ENCODE results near the gene PCDHGA12.
"Not testable (repeated sequence)": the region's sequence is repeated elsewhere in the genome, so short reads cannot be mapped to it uniquely, and the experiment has no call there.

PCDHGA12 gene

GRCh38 chr5:141430332-141431113, at the start of gene PCDHGA12:
TSS of gene PCDHGA12 (plus strand) at chr5:141430507. CDS start at chr5:141430760, 253 bp downstream.
- DNase-seq, result no peak

GRCh38 chr5:141382469-141383294, 47.6 kb upstream of the PCDHGA12 start, which contains the start of gene PCDHGA7:
TSS of gene PCDHGA7 (plus strand) at chr5:141382742. CDS start at chr5:141382900, 158 bp downstream.
- no peak for DNase-seq

- DNase-seq, result no peak
Measured at GRCh38 chr5:141383345-141383744, 47.0 kb upstream of the PCDHGA12 start.

- DNase-seq, result no peak
Measured at GRCh38 chr5:141384471-141385267, 45.6 kb upstream of the PCDHGA12 start.

- DNase-seq, result not testable (repeated sequence)
Measured at GRCh38 chr5:141387557-141388311, 42.6 kb upstream of the PCDHGA12 start, which contains the start of gene PCDHGB4. TSS of gene PCDHGB4 (plus strand) at chr5:141387698. CDS start at chr5:141387885, 187 bp downstream.

GRCh38 chr5:141388661-141389060, 41.6 kb upstream of the PCDHGA12 start:
- DNase-seq, result no peak

- DNase-seq, result no peak
Measured at GRCh38 chr5:141389153-141390042, 40.9 kb upstream of the PCDHGA12 start.

- no peak for DNase-seq
Measured at GRCh38 chr5:141392429-141393198, 37.7 kb upstream of the PCDHGA12 start, which contains the start of gene PCDHGA8. TSS of gene PCDHGA8 (plus strand) at chr5:141392633. CDS start at chr5:141392814, 181 bp downstream.

GRCh38 chr5:141393267-141393666, 37.0 kb upstream of the PCDHGA12 start:
- no peak for DNase-seq

GRCh38 chr5:141394401-141395187, 35.7 kb upstream of the PCDHGA12 start:
- DNase-seq, result not testable (repeated sequence)

GRCh38 chr5:141397756-141398551, 32.4 kb upstream of the PCDHGA12 start, which contains the start of gene PCDHGB5:
TSS of gene PCDHGB5 (plus strand) at chr5:141397947. CDS start at chr5:141398128, 181 bp downstream.
- DNase-seq, result not testable (repeated sequence)

GRCh38 chr5:141398608-141399007, 31.7 kb upstream of the PCDHGA12 start:
- DNase-seq, result no peak

- DNase-seq, result no peak
Measured at GRCh38 chr5:141399555-141400258, 30.6 kb upstream of the PCDHGA12 start.

GRCh38 chr5:141402553-141403243, 27.6 kb upstream of the PCDHGA12 start, which contains the start of gene PCDHGA9:
TSS of gene PCDHGA9 (plus strand) at chr5:141402778. CDS start at chr5:141402953, 175 bp downstream.
- no peak for DNase-seq

- no peak for DNase-seq
Measured at GRCh38 chr5:141403387-141403786, 26.9 kb upstream of the PCDHGA12 start.

- not testable (repeated sequence) for DNase-seq
Measured at GRCh38 chr5:141407790-141408505, 22.4 kb upstream of the PCDHGA12 start, which contains the start of gene PCDHGB6. TSS of gene PCDHGB6 (plus strand) at chr5:141408021. CDS start at chr5:141408203, 182 bp downstream.

Measured in NCI-H2081 treated with DMSO at 0.1 percent for 48 hours (cell line).